Astrocyte of the cerebellum (primary cell): Measurements from ENCODE around the gene KIRREL1.

Experiments
- DNase-seq: peaks from one replicate; pipeline ENCODE4 v3.0.0-alpha.2; 2011; ENCODE audit warnings: low read depth
- H3K4me3 ChIP-seq: 2 replicates; pipeline ENCODE4 v1.5.1; 2011; ENCODE audit warnings: mild to moderate bottlenecking, low read depth, low read length, moderate library complexity
- in situ Hi-C: cut with HindIII; loops from 2 replicates; pipeline ENCODE4 v1.10.0; 2017; ENCODE audit warnings: low sequenced_read_pairs
- TF ChIP-seq, protein P1 (sequence below): IDR thresholded peaks from 2 replicates; pipeline ENCODE4 v1.5.1; 2012; ENCODE audit warnings: low read length, low read depth, moderate library complexity, mild to moderate bottlenecking; ENCODE audit errors: missing control alignments

KIRREL1 gene

GRCh38 chr1:158107916-158108315 lies 114.5 kb downstream of the KIRREL1 start:
- DNase-seq: no peak
- TF ChIP-seq, protein P1, sequence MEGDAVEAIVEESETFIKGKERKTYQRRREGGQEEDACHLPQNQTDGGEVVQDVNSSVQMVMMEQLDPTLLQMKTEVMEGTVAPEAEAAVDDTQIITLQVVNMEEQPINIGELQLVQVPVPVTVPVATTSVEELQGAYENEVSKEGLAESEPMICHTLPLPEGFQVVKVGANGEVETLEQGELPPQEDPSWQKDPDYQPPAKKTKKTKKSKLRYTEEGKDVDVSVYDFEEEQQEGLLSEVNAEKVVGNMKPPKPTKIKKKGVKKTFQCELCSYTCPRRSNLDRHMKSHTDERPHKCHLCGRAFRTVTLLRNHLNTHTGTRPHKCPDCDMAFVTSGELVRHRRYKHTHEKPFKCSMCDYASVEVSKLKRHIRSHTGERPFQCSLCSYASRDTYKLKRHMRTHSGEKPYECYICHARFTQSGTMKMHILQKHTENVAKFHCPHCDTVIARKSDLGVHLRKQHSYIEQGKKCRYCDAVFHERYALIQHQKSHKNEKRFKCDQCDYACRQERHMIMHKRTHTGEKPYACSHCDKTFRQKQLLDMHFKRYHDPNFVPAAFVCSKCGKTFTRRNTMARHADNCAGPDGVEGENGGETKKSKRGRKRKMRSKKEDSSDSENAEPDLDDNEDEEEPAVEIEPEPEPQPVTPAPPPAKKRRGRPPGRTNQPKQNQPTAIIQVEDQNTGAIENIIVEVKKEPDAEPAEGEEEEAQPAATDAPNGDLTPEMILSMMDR: no peak
- in situ Hi-C loops: no loop called here
- no peak overlapping the region for H3K4me3 ChIP-seq

DNA sequence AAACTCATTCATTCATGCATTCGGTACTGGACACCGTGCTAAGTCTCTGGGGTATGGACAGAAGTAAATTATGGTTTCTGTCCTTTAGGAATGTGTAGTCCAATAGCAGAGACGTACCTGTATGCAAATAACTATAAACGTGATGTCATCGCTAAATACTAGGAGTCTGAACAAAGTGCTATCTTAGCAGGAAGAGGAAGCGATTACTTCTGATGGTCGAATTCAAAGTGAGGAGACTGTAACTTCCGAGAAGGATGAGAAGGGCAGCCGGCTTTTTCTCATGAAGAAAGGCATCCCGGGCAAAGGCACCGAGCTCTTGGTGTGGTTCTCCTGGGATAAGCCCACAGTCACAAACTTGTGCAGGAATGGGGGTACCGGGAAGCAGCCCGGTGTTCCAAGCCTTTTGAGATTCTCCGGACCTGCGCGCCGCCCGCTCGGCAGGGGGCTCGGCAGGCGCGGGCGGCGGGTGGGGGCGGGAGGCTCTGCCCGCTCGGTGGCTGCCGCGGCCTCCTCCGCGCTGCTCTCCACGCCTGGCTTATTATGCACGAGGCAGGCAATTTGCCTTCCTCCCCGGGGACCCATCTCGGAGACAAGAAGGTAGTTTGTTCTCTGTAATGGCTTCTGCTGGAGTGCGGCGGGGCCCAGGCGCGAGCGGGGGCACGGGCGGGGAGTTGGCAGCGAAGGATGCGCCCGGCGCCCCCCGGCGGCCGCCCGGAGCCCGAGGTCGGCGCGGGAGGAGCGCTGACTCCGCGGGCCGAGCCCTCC lies 119.7 kb downstream of the KIRREL1 start:
- TF ChIP-seq, protein P1: peak; percentile 26

GRCh38 chr1:158113759-158114127 lies 120.3 kb downstream of the KIRREL1 start:
- in situ Hi-C loops: no loop called here
- H3K4me3 ChIP-seq: peak overlapping the region; percentile 37
- DNase-seq: no peak
- TF ChIP-seq, protein P1: no peak

More for the DNA sequence above, 119.7 kb downstream of the KIRREL1 start:
- no peak for DNase-seq
- in situ Hi-C loops: no loop called here
- H3K4me3 ChIP-seq: peak overlapping the region; percentile 37

- in situ Hi-C loops: no loop called here
- no peak overlapping the region for H3K4me3 ChIP-seq
- TF ChIP-seq, protein P1: no peak
- no peak for DNase-seq
Measured at GRCh38 chr1:158115126-158115525, 121.7 kb downstream of the KIRREL1 start.

DNA sequence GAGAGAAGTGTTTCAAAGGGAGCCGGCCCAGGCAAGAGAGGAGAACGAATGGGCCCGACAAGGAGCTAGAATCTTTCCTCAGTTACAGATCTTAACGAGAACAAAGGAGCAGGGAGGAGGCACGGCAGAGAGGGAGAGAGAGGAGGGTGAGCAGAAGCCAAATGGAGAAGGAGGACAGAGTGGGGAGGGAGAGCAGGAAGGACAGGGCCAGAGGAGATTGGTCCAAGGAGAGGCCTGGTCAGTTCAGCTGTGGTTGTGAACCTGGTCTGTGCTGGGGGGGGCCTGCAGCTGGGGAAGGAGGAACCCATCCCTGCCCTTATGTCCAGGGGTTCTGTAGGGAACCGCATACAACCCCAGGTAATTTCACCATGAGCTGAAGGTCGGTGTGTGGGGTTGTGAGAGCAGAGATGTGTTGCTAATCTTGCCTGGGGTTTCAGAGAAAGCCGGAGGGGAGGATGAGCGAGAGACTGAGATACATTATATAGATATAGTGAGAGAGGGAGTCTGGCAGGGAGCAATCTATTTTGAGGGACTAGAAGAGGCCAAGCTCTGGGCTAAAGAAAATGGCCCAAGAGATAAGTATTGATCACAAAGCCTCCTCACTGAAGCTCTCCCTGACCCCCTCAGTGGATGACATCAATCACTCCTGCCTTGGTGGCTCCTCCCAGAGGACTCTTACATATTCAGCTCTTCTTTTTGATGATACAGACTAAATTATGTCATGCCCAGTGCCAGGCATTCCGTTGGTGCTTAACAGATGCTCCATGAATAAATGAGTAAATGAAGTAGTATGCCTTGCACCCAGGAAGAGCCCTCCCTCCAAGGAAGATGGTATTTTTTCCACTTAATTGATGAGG lies 123.1 kb downstream of the KIRREL1 start:
- H3K4me3 ChIP-seq: no peak overlapping the region
- TF ChIP-seq, protein P1: no peak
- in situ Hi-C loops: no loop called here
- DNase-seq: no peak

DNA sequence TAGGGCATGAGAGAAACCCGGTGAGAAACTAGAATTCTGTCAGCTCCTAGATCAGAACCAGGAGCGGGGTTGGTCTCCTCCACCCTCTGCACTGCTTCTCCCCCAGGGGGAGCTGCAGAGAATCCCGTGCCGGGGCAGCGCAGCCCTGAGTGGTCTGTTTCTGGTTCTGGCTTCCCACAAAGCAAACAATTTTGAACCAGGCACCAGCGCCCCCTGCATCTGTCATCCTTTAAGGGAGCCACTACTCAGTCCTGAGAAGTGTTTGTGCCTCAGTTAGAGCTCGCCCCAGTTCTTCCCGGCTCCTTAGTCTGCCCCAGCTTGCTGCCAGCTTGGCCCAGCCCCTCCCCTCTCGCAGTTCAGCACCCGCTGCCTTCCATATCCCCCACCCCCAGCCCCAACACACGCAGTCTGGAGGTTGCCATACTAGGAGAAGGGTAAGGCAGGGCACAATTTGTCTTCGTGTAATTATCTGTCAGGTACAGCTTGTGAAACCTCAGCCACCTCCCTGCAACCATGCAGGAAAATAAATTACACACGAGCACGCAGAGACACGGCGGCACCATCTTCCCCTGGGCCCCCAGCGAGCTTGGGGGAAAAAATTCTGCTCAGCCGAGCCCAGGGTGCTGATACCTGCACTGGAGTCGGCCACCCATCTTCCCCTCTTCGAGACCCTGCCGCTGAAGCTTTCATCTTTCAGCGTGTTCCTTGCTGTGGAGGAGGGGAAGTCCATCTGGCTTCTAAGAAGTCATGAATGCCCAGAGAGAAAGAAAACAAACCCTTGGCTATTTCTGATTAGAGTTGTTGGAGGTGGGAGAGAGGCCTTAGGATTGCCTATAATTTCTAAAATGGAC lies 124.6 kb downstream of the KIRREL1 start:
- TF ChIP-seq, protein P1: peak; percentile 70
- in situ Hi-C loops: no loop called here
- no peak overlapping the region for H3K4me3 ChIP-seq
- DNase-seq: no peak
